HG03469 (cell line): ENCODE measurements around the gene RASSF5.
"Not testable (repeated sequence)": the region's sequence is repeated elsewhere in the genome, so short reads cannot be mapped to it uniquely, and the experiment has no call there.

Source experiments
- ATAC-seq: cut with Tn5 transposase; IDR thresholded peaks from one replicate; pipeline ENCODE4 v1.9.1; 2021; ENCODE audit warnings: mild to moderate bottlenecking, moderate library complexity, moderate number of reproducible peaks; ENCODE audit not compliant: unreplicated experiment

The RASSF5 gene

DNA sequence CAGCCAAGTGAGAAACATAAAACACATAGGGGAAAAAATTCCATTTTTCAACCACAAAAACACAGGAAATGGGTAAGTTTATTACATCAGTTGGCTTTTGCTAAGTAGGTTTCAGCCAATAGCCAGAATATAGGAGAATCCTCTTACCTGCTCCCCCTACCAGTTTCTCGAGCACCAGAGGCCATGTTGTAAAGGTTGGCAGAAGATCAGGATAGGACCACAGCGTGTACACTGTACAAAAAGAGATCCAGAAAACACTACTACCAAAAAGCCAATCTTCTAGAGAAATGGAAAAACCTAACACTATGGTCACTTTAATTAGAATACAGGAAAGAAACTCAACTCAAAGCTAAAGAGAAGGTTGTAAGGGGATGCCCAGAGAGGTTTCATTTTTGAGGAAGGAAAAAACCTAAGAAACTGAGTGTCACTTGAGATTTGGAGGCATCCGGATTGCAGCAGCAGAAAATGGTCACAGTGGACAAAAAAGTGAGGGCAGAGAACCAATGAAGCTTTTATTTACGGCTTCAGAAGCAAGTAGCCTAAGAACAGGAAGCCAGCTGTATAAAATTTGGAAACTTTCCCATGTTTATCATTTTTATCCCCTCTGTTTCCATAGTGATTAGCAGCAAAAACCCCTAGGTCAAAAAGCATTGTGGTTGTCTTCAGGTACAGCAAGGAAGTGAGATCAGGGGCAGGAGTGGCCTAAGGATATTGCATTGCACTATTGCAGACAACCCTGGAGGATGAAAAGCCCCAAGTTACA, 102.1 kb downstream of the RASSF5 start:
- no peak for ATAC-seq

DNA sequence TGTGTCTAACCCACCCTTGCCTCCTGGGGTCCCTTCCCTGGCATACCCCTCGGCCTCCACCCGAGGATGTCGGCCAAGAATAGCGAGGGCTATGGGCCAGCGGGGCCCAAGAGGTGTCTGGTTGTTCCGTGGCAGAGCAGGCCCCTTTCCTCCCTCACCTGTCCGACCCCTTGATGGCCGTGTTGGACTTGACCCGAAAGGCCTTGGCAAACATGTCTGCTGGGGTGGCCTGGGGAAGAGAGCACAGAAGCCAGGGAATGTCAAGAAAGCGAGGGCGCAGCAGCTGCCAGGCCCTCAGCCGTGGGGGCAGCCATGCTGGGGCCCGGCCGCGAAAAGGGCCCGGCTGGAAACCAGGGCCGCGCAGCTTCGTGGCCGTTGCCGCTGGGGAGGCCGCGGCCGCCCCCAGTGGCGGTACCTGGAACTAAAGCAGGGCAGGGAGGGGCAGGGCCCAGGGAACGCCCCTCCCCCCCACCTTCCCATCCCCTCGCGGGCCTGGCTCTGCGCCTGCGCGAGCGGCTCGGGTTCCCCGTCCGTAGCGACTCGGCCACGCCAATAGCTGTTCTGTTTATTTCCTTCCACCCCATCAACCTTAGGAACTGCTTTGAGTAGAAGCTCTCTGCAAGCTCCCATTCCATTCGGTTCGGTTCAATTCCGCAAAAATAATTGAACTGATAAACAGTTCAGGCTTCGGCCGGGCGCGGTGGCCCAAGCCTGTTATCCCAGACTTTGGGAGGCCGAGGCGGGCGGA, 105.0 kb downstream of the RASSF5 start, which contains the start of gene EIF2D:
Gene EIF2D, minus strand, starts transcription at position 337 of the 748 bp plus-strand sequence. Its CDS starts 123 bp downstream, at position 214.
- peak; percentile 73 for ATAC-seq

GRCh38 chr1:206626396-206626795, 119.1 kb downstream of the RASSF5 start:
- not testable (repeated sequence) for ATAC-seq

DNA sequence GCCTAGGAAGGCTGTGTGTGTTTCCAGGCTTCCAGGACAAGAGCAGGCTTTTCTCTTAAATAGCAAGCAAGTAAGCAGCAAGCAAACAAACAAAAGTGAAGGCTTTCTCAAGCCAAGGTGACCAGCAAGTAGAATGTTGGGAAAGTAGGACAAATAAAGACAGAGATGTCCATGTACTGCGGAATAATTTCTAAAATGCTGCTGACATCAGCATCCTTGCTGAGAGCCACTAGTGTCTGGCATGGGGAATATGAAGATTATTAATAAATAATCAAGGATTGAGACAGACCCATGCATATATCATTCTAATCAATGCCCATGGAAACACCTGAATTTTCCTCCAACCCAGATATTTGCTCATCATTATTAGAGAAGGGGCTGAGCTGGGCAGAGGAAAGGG, 121.6 kb downstream of the RASSF5 start:
- no peak for ATAC-seq

DNA sequence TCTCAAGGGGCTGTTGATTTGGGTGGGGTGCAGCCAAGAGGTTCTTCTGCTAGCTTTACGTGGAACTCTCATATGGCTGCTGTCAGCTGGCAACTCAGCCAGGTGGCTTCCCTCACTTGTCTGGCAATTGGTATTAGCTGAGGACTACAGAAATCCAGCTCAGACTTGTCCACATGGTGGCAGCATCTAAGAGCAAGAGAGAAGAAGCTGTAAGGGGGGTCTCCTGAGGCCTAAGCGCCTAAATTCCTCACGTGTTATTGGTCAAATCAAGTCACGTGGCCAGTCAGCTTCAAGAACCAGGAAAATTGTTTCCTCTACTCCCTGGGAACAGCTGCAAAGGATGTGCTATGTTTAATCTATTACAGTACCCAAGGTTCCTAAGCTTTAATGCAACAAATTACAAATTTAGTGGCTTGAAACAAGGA, 123.8 kb downstream of the RASSF5 start:
- ATAC-seq: no peak

DNA sequence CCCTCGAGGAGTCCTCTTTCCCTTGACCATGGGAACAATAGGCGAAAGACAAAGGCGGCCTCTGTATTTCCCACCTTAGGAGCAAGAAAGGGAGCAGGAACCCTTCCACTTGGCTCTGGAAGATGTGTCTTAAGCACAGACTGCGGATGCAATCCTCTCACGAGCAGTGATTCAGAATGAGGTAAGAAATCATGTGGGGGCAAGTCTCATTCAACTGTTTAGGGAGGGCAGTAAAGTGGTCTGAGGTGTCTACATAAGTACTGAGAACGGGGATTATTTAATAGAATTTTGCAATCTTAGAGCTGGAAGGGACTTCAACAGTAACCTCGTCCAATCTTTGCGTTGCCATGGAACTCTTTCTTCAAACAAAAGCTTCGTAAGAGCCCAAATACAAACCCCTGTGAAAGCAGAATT, 126.4 kb downstream of the RASSF5 start:
- ATAC-seq: no peak

DNA sequence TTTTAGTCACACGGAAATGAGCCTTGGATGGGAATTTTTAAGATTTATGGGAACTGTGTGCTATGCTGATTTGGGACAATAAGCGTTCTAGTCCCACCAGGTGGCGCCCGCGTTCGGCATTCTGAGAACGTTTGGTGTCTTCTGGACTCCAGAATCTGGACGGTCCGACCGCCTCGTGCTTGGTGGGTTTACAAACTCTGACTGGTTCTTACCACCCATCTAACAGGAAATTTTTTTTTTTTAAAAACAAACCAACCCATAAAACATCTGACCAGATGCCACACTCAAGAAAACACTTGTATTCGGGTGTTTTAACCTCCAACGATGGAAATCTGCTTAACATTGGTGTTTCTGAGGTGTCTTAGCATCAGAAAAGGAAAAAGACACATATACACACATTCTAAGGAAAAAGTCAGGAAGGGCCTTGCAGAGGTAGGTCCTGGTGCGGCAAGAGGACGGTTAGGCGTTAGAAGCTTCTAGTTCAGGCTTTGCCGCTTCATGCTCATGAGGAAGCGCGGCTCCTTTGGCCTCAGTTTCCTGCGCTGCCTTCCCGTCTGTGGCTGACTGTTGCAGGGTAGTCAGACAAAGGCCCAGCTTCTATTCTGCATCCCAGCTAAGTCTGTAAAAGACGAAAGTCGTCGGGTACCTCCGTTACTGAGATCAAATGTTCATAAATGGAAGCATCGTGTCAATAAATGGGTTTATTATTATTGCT, 127.2 kb downstream of the RASSF5 start:
- ATAC-seq: no peak

DNA sequence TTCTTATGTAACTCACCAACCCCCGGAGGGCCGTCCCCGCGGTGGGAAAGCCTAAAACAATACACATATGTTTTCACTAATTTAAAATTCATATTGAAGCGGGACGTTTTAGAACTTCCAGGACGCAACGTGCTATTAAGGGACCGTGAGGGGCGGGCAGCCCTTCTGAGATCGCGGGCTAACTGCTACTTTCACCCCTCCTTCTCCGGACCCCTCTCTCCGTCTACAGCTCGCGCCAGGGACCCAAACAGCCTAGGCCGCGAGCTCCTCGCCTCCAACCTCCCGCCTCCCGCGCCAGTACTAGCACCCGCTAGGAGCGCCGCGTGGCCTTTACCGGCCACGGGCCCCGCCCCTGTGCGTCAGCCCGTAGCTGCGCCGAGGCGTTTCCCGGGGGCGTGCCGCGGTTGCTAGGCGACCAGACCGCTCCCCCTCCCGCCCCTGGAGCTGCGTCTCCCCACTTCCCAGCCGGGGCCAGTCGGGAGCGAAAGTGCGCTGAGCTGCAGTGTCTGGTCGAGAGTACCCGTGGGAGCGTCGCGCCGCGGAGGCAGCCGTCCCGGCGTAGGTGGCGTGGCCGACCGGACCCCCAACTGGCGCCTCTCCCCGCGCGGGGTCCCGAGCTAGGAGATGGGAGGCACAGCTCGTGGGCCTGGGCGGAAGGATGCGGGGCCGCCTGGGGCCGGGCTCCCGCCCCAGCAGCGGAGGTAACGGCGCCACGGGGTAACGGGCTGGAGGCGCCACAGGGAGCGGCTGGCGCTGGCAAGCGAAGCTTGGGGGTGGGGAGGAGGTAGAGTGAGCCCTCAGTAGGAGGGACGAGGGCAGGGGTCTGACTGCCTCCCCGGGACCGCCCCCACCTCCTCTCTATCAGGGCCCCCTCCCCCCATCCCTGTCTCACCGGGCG, 128.0 kb downstream of the RASSF5 start, which contains the start of gene DYRK3:
Gene DYRK3, plus strand, starts transcription at position 457 of the 898 bp plus-strand sequence. Its CDS starts 168 bp downstream, at position 625.
- peak; percentile 72 for ATAC-seq

GRCh38 chr1:206635978-206636345, 128.6 kb downstream of the RASSF5 start:
- ATAC-seq: no peak

DNA sequence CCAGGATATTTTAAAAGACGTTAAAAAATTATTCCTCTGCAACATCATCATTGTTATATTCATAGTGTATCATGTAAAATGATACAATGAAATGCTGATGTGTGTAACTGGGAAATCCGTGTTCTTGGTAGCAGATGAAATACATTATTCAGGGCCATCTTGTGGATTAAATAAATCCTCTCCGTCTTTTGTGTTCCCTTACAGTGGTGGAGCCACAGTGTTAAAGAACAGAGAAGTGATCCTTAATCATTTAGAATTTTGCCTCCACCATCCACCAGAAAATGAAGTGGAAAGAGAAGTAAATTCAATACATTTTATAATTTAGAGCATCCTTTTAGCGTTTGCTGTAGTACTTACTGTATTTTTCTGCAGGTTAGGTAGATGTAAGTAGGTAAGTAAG, 129.3 kb downstream of the RASSF5 start:
- ATAC-seq: no peak

GRCh38 chr1:206637605-206638004, 130.3 kb downstream of the RASSF5 start:
- ATAC-seq: no peak
